SK-N-SH treated with all-trans-retinoic acid at 6 μM for 48 hours (cell line): ENCODE data around the gene SLC25A52.

Experiments
- ESRRG ChIP-seq: fragments of 250-450 bp; sonication (Bioruptor Pico); IDR thresholded peaks from 2 replicates; pipeline ENCODE4 v1.6.1; 2021; ENCODE audit warnings: mild to moderate bottlenecking
- SNAI2 ChIP-seq: fragments of 250-450 bp; sonication (Bioruptor Pico); IDR thresholded peaks from 2 replicates; pipeline ENCODE4 v1.5.0; 2020; ENCODE audit warnings: mild to moderate bottlenecking, moderate library complexity
- ZFP3 ChIP-seq: fragments of 250-450 bp; sonication (Bioruptor Pico); IDR thresholded peaks from 2 replicates; pipeline ENCODE4 v1.5.0; 2020; ENCODE audit warnings: mild to moderate bottlenecking, moderate library complexity
- ZNF8 ChIP-seq: fragments of 450-650 bp; formaldehyde crosslinking; IDR thresholded peaks from 2 replicates; pipeline ENCODE4 v1.5.0; 2020; ENCODE audit warnings: mild to moderate bottlenecking, moderate library complexity
- TF ChIP-seq, protein P1 (sequence below): fragments of 250-450 bp; sonication (Bioruptor Pico); IDR thresholded peaks from 2 replicates; pipeline ENCODE4 v1.5.1; 2020; ENCODE audit warnings: low read depth, mild to moderate bottlenecking, moderate library complexity

GRCh38 chr18:31792580-31792911 is 31.9 kb upstream of the SLC25A52 start:
- TF ChIP-seq ZFP3 (CRISPR knock-in tag) (no peak), ESRRG (no peak), SNAI2 (no peak), ZNF8 (CRISPR knock-in tag) (no peak)
- TF ChIP-seq, protein P1, sequence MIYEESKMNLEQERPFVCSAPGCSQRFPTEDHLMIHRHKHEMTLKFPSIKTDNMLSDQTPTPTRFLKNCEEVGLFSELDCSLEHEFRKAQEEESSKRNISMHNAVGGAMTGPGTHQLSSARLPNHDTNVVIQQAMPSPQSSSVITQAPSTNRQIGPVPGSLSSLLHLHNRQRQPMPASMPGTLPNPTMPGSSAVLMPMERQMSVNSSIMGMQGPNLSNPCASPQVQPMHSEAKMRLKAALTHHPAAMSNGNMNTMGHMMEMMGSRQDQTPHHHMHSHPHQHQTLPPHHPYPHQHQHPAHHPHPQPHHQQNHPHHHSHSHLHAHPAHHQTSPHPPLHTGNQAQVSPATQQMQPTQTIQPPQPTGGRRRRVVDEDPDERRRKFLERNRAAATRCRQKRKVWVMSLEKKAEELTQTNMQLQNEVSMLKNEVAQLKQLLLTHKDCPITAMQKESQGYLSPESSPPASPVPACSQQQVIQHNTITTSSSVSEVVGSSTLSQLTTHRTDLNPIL = no peak
